ENCODE data around the gene PRAC2.

PRAC2 gene

GRCh38 chr17:48732688-48733629 is 10.0 kb downstream of the PRAC2 start:
- TF ChIP-seq REST (IDR thresholded peaks at IDR 0.05; ENCODE audit: insufficient read depth in 1 of 2, low read depth in 2 of 2, low read length in 2 of 2) (no peak), POLR2AphosphoS5 (IDR thresholded peaks at IDR 0.05; ENCODE audit: low read depth, low read length) (no peak), SIN3A (IDR thresholded peaks at IDR 0.05; ENCODE audit: borderline replicate concordance, insufficient read depth, low read length) (no peak), TAF1 (IDR thresholded peaks at IDR 0.05; ENCODE audit: borderline replicate concordance, insufficient read depth, low read length) (no peak), FOXP2 (optimal IDR thresholded peaks at IDR 0.05; ENCODE audit: borderline replicate concordance, extremely low read depth, extremely low read length, insufficient read depth) (no peak)

- TF ChIP-seq TAF1 (IDR thresholded peaks at IDR 0.05; ENCODE audit: borderline replicate concordance, insufficient read depth, low read length): no peak
- no peak for TF ChIP-seq SIN3A (IDR thresholded peaks at IDR 0.05; ENCODE audit: borderline replicate concordance, insufficient read depth, low read length)
- TF ChIP-seq REST (IDR thresholded peaks at IDR 0.05; ENCODE audit: insufficient read depth in 1 of 2, low read depth in 2 of 2, low read length in 2 of 2): no peak
These were observed 10.8 kb downstream of the PRAC2 start for GRCh38 chr17:48733632-48734328.

GRCh38 chr17:48734333-48735061 is 11.5 kb downstream of the PRAC2 start:
- TF ChIP-seq POLR2AphosphoS5 (IDR thresholded peaks at IDR 0.05; ENCODE audit: low read depth, low read length) (no peak), TAF1 (IDR thresholded peaks at IDR 0.05; ENCODE audit: borderline replicate concordance, insufficient read depth, low read length) (no peak), REST (IDR thresholded peaks at IDR 0.05; ENCODE audit: insufficient read depth in 1 of 2, low read depth in 2 of 2, low read length in 2 of 2) (no peak)

GRCh38 chr17:48735062-48735351 is 12.0 kb downstream of the PRAC2 start:
- TF ChIP-seq SIN3A (IDR thresholded peaks at IDR 0.05; ENCODE audit: borderline replicate concordance, insufficient read depth, low read length): no peak
- no peak for TF ChIP-seq TAF1 (IDR thresholded peaks at IDR 0.05; ENCODE audit: borderline replicate concordance, insufficient read depth, low read length)
- no peak for TF ChIP-seq FOXP2 (optimal IDR thresholded peaks at IDR 0.05; ENCODE audit: borderline replicate concordance, extremely low read depth, extremely low read length, insufficient read depth)
- no peak for TF ChIP-seq POLR2AphosphoS5 (IDR thresholded peaks at IDR 0.05; ENCODE audit: low read depth, low read length)
- TF ChIP-seq REST (IDR thresholded peaks at IDR 0.05; ENCODE audit: insufficient read depth in 1 of 2, low read depth in 2 of 2, low read length in 2 of 2): no peak
